DND-41 (cell line): ENCODE data around the gene STH.
A peak's percentile ranks its signal among the peaks of the same experiment; 100 is the strongest.

Experiments
- ATAC-seq: fragments of 200-7000 bp; cut with Tn5 transposase; 3 replicates; pipeline ENCODE4 v1.9.1; 2021; ENCODE audit warnings: low read depth; ENCODE audit not compliant: insufficient read depth
- DNase-seq: peaks from one replicate; pipeline ENCODE4 v3.0.0-alpha.2; 2020
- H2AFZ ChIP-seq: 2 replicates; pipeline ENCODE4 v1.6.0; 2012; ENCODE audit warnings: low read depth, low read length
- H3K27ac ChIP-seq: 2 replicates; pipeline ENCODE4 v1.5.1; 2012; ENCODE audit warnings: low read length, inconsistent platforms
- H3K27me3 ChIP-seq: fragments of 200-600 bp; sonication (generic); 2 replicates; pipeline ENCODE4 v1.6.0; 2012; ENCODE audit warnings: low read length, mild to moderate bottlenecking, inconsistent platforms; ENCODE audit not compliant: insufficient read depth, poor library complexity
- H3K36me3 ChIP-seq: 2 replicates; pipeline ENCODE4 v1.5.1; 2012; ENCODE audit warnings: low read length, inconsistent platforms; ENCODE audit not compliant: insufficient read depth
- H3K4me1 ChIP-seq: 2 replicates; pipeline ENCODE4 v1.5.1; 2012; ENCODE audit warnings: mild to moderate bottlenecking, low read length; ENCODE audit not compliant: insufficient read depth
- H3K4me2 ChIP-seq: 2 replicates; pipeline ENCODE4 v1.6.0; 2012; ENCODE audit warnings: mild to moderate bottlenecking, moderate library complexity, low read length, inconsistent platforms; ENCODE audit not compliant: insufficient read depth
- H3K4me3 ChIP-seq, 2 experiments: fragments of 200-600 bp in 1 of 2; shearing (Covaris generic) in 1 of 2; 2 replicates each; pipeline ENCODE4 v1.5.1; 2012 to 2016; ENCODE audit warnings: inconsistent platforms in 2 of 2, low read length in 2 of 2, mild to moderate bottlenecking in 2 of 2, low read depth in 1 of 2, moderate library complexity in 1 of 2
- H3K79me2 ChIP-seq: 2 replicates; pipeline ENCODE4 v1.6.0; 2012; ENCODE audit warnings: low read length, inconsistent platforms; ENCODE audit not compliant: insufficient read depth
- H3K9ac ChIP-seq: 2 replicates; pipeline ENCODE4 v1.6.0; 2012; ENCODE audit warnings: low read depth, mild to moderate bottlenecking, inconsistent platforms, low read length, moderate library complexity
- H3K9me3 ChIP-seq: 2 replicates; pipeline ENCODE4 v1.5.1; 2012; ENCODE audit warnings: low read length, moderate library complexity, mild to moderate bottlenecking, inconsistent platforms; ENCODE audit not compliant: insufficient read depth, severe bottlenecking
- H4K20me1 ChIP-seq: 2 replicates; pipeline ENCODE4 v1.6.0; 2012; ENCODE audit warnings: low read length; ENCODE audit not compliant: insufficient read depth
- EZH2 ChIP-seq: IDR thresholded peaks from 3 replicates; pipeline ENCODE4 v1.6.1; 2012; ENCODE audit warnings: borderline replicate concordance, low read depth, mild to moderate bottlenecking, moderate library complexity, low read length, inconsistent platforms; ENCODE audit not compliant: severe bottlenecking
- TF ChIP-seq, protein P1 (sequence below): IDR thresholded peaks from 2 replicates; pipeline ENCODE4 v1.5.1; 2012; ENCODE audit warnings: borderline replicate concordance, low read length, moderate library complexity, mild to moderate bottlenecking; ENCODE audit not compliant: poor library complexity, severe bottlenecking; ENCODE audit errors: extremely low read depth

STH gene

GRCh38 chr17:46001390-46002310 lies 2.6 kb downstream of the STH start:
- H4K20me1 ChIP-seq, result no peaks in the 10 kb centered on the region
- no peak overlapping the region for H3K27ac ChIP-seq
- no peak overlapping the region for H3K4me2 ChIP-seq
- H3K36me3 ChIP-seq, result no peaks in the 10 kb centered on the region
- ATAC-seq (no peak), DNase-seq (no peak)
- H3K4me1 ChIP-seq, result no peaks in the 10 kb centered on the region
- H3K79me2 ChIP-seq, result no peaks in the 10 kb centered on the region
- no peaks in the 10 kb centered on the region for H3K27me3 ChIP-seq
- H3K9ac ChIP-seq, result no peak overlapping the region
- no peak overlapping the region for H2AFZ ChIP-seq
- no peak for TF ChIP-seq EZH2
- TF ChIP-seq, protein P1, sequence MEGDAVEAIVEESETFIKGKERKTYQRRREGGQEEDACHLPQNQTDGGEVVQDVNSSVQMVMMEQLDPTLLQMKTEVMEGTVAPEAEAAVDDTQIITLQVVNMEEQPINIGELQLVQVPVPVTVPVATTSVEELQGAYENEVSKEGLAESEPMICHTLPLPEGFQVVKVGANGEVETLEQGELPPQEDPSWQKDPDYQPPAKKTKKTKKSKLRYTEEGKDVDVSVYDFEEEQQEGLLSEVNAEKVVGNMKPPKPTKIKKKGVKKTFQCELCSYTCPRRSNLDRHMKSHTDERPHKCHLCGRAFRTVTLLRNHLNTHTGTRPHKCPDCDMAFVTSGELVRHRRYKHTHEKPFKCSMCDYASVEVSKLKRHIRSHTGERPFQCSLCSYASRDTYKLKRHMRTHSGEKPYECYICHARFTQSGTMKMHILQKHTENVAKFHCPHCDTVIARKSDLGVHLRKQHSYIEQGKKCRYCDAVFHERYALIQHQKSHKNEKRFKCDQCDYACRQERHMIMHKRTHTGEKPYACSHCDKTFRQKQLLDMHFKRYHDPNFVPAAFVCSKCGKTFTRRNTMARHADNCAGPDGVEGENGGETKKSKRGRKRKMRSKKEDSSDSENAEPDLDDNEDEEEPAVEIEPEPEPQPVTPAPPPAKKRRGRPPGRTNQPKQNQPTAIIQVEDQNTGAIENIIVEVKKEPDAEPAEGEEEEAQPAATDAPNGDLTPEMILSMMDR, result no peak
- H3K4me3 ChIP-seq, result no peak overlapping the region
- H3K9me3 ChIP-seq, result no peaks in the 10 kb centered on the region

DNA sequence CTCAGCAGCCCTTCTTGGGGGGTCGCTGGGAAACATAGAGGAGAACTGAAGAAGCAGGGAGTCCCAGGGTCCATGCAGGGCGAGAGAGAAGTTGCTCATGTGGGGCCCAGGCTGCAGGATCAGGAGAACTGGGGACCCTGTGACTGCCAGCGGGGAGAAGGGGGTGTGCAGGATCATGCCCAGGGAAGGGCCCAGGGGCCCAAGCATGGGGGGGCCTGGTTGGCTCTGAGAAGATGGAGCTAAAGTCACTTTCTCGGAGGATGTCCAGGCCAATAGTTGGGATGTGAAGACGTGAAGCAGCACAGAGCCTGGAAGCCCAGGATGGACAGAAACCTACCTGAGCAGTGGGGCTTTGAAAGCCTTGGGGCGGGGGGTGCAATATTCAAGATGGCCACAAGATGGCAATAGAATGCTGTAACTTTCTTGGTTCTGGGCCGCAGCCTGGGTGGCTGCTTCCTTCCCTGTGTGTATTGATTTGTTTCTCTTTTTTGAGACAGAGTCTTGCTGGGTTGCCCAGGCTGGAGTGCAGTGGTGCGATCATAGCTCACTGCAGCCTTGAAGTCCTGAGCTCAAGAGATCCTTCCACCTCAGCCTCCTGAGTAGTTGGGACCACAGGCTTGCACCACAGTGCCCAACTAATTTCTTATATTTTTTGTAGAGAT lies 3.4 kb downstream of the STH start:
- no peaks in the 10 kb centered on the region for H3K9me3 ChIP-seq
- H3K27me3 ChIP-seq, result no peaks in the 10 kb centered on the region
- peak; percentile 75 for DNase-seq
- peak overlapping the region; percentile 52; the same call in 1 of the 2 replicates for H2AFZ ChIP-seq
- ATAC-seq, result peak; percentile 93
- no peak overlapping the region for H3K4me3 ChIP-seq
- TF ChIP-seq EZH2, result no peak
- TF ChIP-seq, protein P1, result peak; percentile 92
- H3K27ac ChIP-seq, result peak overlapping the region; percentile 16; the same call in 1 of the 2 replicates
- 0 out of 2 replicates have a peak overlapping the region, but pooled peaks have one; percentile 27 for H3K4me2 ChIP-seq
- no peaks in the 10 kb centered on the region for H3K4me1 ChIP-seq
- no peak overlapping the region for H3K9ac ChIP-seq
- no peaks in the 10 kb centered on the region for H3K36me3 ChIP-seq
- H3K79me2 ChIP-seq, result no peaks in the 10 kb centered on the region
- no peaks in the 10 kb centered on the region for H4K20me1 ChIP-seq

GRCh38 chr17:46002973-46003316 lies 3.9 kb downstream of the STH start:
- H4K20me1 ChIP-seq, result no peaks in the 10 kb centered on the region
- peak; percentile 23; the same call in 1 of the 3 replicates for ATAC-seq
- H3K27ac ChIP-seq, result peak overlapping the region; percentile 16; the same call in 1 of the 2 replicates
- H3K9ac ChIP-seq, result no peak overlapping the region
- TF ChIP-seq EZH2, result no peak
- TF ChIP-seq, protein P1, result no peak
- no peaks in the 10 kb centered on the region for H3K36me3 ChIP-seq
- no peak for DNase-seq
- no peak overlapping the region for H3K4me3 ChIP-seq
- no peaks in the 10 kb centered on the region for H3K27me3 ChIP-seq
- H2AFZ ChIP-seq, result no peak overlapping the region; the same call in 1 of the 2 replicates
- 0 out of 2 replicates have a peak overlapping the region, but pooled peaks have one; percentile 27 for H3K4me2 ChIP-seq
- no peaks in the 10 kb centered on the region for H3K79me2 ChIP-seq
- no peaks in the 10 kb centered on the region for H3K4me1 ChIP-seq
- H3K9me3 ChIP-seq, result no peaks in the 10 kb centered on the region
